Left forelimb (tissue), 1 donor: ENCODE measurements around the gene KMT2D.
"Not testable (repeated sequence)": the region's sequence is repeated elsewhere in the genome, so short reads cannot be mapped to it uniquely, and the experiment has no call there.

Experiments used
- DNase-seq: peaks from one replicate; pipeline ENCODE4 v3.0.0-alpha.2; 2018; ENCODE audit warnings: low spot score

Gene KMT2D

DNA sequence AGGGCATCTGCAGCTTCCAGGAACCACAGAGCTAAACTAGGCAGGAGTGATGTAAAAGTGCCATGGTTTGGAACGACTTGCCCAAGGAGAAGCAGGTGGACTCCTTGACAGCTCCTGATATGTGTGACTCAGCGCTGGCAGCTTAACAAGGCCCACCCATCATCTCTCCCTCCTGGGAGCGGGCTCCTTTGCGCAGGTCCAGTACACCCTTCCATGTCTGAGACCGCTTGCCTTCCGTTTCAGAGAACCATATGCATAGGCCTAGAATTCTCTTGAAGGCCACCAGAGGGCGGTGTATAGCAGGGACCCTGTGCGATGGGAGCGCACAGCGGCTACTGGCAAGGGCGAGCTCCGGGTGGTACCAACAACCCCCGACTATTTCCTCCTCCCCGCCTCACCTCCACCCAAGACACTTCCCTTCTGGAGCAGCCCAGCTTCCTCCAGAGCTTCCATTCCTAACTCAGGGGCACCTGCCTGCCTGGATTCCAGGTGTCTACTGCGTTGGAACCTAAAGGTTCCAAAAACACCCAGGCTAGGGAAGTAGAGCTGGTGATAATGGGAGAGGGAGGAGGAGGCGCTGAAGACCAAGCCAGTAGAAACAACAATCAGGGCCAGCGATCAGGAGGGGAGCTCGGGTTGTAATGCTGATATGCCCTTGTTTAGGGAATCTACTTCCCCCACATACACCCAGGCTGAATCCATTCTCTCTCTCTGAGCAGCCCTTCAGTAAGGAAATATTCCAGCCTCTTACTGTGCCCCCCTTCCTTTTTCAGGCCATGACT, 27.7 kb upstream of the KMT2D start:
- peak; percentile 84 for DNase-seq

DNA sequence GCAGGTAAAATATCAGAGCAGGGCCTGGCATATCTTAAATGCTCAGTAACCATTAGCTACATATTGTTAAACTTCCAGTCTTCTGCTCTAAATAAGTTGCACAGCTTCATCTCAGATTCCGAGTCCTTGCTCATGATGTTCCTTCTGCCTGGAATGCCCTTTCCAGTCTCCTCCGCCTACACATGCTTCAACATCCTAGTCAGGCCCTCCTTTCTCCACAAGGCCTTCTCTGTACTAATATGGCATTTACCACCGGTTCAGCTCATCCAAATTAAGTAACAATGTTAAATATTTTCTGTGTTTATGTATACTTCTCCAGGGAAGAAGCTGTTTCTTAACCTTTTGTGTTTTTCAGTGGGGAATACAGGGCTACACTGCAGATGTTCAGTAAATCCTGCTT, 25.5 kb upstream of the KMT2D start:
- DNase-seq: no peak

DNA sequence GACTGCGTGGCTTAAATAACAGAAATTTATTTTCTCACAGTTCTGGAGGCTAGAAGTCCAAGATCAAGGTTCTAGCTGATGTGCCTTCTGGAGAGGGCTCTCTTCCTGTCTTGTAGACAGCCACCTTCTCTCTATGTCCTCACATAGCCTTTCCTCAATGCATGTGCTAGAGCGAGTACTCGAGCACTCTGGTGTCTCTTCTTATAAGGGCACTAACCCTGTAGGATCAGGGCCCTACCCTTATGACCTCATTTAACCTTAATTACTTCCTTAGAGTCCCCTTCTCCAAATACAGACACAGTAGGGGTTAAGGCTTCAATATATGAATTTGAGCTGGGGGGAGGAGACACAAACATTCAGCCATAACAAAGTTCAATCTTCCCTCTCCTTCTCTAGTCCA, 23.8 kb upstream of the KMT2D start:
- no peak for DNase-seq

DNA sequence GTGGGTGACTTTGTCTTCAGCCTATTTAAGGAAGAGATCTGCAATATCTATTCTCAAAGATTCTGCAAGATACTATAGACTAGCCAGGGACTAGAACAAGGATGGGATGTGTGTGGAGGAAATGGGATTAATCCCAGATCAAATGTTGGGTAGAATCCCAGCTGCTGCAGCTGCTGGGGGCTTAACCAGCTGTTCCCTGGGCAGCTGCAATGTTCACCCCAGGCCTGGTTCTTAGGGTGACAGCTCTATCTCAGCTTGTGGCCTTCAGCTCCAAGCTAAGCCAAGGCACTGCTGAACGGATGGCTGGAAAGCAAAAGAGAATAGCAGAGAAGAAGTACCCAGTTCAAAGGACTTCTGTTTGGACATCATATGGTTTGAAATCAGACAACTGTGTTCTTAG, 19.2 kb upstream of the KMT2D start:
- no peak for DNase-seq

DNA sequence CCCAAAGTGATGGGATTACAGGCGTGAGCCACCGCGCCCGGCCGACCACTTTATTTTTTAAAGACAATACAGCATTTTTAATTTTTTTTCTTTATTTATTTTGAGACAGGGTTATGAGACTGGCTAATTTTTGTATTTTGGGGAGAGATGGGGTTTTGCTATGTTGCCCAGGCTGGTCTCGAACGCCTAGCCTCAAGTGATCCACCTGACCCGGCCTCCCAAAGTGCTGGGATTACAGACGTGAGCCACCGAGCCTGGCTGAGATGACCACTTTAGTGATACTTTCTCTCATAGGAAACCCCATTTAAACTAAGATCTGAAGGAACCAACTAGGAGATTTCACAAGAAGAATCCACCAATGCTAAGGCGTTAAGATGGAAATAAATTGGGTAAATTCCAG, 10.4 kb upstream of the KMT2D start:
- DNase-seq: no peak

DNA sequence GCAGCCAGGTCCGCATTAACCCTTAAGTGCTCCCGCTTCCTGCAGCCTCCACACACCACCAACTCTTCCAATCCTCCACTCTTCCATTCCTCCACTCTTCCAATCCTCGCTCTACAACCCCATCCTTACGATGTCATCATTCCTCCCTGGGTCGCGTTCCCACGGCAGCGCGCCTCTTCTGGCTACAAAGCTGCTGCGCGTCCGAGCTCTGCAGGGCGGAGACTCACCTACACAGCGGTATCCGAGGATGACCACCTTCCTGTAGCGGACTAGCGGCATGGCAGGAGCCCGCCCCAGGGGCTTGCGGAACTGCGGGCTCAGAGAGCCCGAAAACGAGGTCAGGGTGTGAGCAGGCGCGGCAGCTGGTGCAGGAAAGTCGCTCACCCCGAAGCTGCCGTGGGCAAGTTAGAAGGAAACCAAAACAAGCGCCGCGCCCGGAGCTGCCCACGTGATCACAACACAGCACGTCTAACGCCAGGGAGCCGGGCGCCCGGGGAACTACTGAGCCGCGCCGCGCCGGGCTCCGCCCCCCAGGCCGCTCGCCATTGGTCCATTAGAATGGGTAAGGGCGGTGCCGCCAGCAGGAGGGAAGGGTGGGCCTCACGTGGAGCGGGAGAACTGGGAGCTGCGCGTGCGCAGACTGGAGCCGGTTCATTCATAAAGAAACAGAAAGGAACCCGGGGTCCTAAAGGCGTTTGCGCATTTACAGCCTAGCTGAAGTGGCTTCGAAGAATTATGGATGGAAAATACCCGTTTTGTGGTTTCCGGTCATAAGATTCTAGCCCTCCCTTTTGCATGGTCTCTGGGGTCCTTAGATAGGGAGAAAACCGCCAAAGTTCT, 9.1 kb upstream of the KMT2D start, which contains the start of gene RHEBL1:
Gene RHEBL1, minus strand, starts transcription at position 473 of the 840 bp plus-strand sequence. Its CDS starts 194 bp downstream, at position 279.
- peak; percentile 98 for DNase-seq

DNA sequence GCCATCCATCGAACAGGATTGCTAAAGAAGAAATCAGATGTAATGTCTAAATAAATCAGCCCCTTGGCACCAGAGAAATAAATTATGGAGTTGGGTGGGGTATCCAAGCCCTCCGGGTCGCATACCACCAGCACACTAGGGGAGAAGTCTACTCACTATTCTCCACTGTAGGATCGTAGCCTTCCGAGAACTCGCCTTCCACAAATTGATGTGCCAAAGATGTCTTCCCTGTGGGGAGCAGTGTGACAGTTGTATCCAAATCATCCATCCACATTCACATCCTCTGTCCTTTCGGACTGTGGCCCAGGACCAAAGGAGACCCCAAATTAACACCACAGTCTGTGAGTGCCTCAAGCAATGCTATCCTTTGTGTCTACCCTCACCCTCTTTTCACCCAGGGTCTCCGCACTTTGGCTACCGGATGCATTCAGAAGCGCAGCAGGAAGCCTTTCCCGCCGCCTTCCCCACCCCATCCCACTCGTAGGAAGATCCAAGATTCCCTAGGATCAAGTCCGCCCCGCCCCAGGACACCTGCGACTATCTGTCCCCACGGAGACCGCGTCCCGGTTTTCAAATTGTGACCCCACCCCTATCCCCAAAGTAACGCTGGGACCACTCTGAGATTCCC, 8.4 kb upstream of the KMT2D start:
- no peak for DNase-seq

DNA sequence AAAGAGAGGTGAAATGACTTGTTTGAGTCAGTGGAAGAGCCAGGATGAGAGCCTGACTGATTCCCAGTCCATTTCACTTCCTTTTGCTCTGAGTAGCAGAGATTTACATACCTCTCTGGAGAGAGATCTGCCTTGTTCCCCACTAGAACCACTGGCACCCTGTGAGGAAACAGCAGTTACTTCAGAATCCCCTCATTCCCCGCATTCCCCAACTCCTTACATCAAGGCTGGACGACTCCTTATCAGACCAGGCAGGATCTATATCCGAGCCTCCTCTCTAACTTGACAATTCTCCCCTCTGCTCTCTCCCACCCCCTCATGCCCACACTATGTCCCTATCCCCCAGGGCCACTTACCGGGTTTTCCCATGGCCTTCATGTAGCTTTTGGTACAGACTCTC, 5.5 kb upstream of the KMT2D start:
- DNase-seq: no peak

DNA sequence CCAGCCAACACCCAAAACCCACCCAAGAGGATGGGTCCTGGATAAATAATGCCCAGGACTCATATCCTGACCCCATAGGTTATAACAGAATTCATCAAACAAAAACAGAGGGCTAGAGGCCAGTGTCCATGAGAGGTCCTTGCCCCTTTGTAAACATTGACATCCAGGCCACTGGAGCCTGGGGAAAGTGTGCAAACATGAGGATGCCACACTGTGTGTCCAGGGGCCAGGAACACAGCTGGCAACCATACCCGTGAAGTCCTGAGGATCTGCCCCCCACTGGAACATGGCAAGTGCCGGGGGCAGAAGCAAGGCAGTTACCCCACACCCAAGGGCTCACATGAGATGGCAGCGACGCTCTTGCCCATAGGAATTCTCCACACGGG, 4.2 kb upstream of the KMT2D start:
- no peak for DNase-seq

DNA sequence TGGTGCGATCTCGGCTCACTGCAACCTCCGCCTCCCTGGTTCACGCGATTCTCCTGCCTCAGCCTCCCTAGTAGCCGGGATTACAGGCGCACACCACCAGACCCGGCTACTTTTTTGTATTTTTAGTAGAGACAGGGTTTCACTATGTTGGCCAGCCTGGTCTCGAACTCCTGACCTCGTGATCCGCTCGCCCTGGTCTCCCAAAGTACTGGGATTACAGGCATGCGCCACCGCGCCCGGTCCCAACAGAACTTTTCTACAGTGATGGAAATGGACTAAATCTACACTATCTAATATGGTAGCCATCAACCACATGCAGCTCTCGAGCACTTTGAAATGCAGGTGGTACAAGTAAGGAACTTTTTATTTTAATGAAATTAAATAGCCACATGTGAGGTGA, 1.3 kb upstream of the KMT2D start:
- DNase-seq: not testable (repeated sequence)

DNA sequence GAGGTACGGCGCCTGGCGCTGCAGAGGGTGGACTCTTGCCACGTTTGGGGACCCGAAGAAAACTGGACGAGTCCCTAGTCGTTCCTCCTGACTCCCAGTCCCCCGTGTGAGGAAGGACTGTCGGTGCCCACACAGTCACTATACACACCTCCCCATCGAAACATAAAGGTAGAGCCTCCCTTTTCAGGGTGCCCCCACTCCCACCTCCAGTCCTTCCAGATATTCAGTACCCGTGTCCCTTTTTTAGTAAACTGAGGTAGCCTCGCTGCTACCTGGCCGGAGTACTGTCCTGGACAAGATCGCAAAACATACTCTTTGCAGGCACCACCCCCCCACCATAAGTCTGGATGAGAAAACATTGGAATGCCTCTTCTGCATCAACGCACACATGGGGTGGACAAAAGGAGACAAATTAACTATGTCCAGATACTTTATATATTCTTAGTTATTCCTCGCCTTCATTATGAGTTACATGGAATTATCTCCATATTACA, 610 bp upstream of the KMT2D start:
- no peak for DNase-seq

DNA sequence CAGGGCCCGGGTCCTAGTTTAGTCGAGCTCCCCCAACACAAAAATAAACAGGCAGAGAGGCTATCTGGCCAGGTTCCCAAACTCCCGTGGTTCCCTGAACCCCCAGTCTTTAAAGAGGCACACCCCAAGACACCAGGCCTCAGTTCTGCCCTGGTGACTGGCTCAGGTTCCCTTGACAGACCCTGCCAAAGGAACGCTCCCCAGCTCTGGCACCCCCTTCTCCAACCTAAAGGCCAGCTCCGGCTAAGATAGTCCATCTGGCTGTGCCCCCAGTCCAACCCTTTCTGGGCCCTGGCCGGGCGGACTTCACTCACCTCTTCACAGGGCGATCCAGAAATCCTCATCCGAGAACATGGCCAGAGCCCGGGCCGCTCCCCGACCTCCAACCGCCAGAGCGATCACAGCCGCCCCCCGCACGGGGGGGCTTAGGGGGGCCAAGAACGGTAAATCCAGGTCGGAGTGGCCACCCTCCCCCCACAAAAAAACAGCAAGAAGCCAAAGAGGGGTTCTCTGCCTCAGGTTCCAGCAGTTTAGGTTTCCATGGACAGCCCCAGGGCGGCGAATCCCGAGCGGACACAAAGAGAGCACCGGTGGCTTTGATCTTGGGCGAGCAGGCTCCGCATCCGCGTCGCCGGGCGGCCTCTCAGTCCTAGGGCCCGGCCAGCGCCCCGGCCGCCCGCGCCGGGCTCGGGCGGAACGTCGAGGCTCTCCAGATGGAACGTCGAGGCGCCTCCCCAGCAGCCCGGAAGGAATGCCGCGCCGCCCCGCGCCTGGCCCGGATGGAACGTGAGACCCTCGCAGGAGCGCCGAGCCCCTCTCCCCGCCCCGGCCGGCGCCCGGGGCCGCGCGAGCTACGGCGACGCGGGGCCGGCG, 1.1 kb downstream of the KMT2D start:
- no peak for DNase-seq

DNA sequence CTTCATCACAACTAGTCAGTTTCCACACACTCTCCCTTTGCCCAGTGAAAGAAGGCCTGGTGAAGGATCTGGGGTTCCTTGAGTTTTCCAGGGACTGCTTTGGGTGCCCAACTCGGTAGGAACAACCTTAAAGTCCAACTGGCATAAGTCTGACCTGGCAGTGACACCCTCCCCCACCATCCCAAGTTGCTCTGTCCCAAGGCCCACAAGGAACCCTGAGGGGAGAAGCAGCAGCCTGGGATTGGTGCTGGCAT, 1.6 kb downstream of the KMT2D start:
- DNase-seq: no peak

DNA sequence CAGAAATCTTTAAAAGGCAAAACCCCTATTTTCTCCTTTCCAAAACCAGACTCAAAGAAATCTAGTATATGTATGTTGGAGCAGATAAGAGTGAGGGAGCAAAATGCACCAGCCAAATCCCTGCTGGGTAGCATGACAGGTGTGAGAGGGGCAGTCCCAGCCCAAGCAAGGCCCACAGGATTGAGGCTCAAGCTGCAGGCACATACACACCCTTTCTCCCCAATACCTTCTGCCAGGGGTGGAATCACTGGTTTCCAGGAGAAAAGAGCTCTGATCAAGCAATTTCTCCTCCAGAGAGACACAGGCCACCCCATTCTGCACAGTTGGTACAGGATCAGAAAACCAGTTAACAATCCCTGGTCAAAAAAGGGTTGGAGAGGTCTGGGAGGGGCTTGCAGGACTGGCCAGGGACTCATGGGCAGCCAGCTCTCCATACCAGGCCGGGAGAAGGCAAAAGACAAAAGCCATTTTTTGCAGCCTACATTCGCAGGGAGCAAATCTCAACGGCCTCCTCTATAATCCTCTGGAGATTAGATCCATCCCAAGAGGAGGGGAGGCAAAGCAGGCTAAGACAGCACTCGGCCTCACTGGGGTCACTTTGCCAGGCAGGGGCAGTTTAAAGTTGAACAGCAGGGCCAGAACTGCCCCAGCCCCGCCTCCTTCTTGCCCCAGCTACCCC, 2.1 kb downstream of the KMT2D start:
- no peak for DNase-seq

DNA sequence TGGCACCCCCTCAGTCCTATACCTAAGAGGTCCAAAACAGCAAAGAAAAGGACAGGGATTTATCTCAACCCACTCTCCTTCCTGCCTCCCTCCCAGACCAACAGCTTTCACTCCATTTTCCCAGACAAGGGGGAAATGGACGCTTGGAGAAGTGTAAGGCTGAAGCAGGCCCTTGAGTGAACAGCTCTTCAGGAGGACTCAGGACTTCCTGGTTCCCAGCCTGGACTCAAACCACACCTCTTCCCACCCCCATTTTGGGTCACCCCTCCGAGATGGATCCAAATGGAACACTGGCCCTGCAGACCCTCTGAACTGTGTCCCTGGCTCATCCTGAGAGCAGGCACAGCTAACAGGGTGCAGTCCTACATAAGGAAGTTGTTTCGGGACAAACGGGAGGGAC, 2.7 kb downstream of the KMT2D start:
- DNase-seq: no peak

DNA sequence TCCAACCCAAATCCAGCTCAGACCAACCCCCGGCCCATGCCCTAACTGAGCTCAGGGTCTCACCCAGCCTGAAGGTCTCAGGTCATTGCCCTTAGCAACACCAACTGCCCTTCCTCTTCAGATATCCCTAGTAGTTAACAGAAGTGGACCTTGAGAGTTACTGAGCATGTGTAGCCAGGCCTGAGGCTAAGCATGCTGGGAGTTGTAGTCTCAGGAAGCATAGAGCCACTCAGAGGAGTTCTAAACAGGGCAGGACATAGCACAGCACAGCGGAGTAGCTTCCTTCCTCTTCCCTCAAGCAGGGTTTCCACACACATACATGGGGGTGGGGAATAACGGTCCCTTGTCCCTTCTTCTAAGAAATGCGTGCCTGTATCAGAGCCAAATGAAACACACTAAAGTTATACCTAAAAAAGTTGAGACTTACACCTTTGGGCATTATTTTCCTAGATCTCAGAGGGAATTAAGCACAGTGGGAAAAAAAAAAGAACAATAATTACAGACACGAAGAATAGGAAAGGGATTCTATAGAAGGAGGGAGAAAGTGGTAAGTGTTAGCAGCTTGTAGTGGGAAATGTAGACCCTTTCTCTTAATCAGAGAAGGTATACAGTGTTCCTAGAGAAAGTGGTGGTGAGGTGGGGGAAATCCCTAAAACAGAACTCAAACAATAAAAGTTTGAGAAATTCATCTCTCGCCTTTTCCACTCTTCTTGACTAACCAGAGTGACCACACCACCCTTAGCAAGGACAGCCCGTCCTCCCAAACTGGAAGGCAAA, 4.4 kb downstream of the KMT2D start:
- DNase-seq: no peak

DNA sequence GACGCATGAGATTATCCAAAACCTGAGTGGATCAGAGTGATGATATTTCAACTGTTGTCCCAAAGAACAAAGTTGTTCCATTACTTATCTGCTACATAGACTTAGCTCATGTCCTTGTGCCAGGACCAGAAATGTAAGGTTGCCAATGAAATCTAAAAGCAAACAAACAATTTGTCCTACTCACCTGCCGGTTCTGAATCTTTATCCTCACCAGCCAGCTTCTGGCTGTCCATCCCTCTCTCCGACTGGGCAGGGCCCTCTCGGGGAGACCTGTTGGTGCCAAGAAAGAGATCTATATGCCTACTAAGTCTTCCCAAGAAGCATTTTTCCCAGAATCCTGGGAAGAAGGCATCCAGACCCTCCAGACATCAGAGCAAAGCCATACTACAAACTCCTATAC, 5.5 kb downstream of the KMT2D start:
- DNase-seq: no peak

DNA sequence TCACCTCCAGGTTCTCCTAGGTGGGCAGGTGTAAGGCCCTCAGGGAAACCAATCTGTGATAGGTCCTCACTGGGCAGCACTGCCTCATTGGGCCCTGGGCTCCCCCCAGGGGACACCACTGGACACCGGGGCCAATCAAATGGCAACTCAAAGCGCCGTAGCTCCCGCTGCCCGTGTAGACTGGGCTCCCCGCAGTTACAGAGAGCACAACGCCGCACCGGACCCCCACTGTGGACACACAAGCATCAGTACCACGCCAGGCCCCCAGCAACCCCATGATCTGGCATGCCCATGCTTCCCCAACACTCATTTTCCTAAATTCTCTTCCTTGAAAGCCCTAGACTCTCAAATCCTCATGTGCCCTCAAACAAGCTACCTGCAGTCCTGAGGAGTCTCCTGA, 6.1 kb downstream of the KMT2D start:
- DNase-seq: no peak

DNA sequence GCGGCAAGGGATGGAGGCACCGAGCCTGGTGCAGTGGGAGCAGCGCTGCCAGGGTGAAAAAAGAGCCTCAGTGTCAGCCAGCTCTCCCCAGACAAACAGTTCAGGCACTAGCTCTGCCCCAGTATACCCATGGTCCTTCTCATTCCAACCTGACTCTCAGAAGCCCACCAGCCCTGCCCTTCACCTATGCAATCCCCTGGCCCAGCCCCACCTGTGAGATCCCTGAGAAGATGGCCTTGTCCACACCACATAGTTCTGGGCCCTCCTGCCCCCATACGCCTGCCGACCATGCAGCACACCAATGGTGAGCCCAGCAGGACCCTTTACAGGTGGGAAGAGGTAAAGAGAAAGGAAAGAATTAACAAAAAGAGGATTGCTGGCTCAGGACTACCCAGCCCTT, 6.5 kb downstream of the KMT2D start:
- DNase-seq: no peak

DNA sequence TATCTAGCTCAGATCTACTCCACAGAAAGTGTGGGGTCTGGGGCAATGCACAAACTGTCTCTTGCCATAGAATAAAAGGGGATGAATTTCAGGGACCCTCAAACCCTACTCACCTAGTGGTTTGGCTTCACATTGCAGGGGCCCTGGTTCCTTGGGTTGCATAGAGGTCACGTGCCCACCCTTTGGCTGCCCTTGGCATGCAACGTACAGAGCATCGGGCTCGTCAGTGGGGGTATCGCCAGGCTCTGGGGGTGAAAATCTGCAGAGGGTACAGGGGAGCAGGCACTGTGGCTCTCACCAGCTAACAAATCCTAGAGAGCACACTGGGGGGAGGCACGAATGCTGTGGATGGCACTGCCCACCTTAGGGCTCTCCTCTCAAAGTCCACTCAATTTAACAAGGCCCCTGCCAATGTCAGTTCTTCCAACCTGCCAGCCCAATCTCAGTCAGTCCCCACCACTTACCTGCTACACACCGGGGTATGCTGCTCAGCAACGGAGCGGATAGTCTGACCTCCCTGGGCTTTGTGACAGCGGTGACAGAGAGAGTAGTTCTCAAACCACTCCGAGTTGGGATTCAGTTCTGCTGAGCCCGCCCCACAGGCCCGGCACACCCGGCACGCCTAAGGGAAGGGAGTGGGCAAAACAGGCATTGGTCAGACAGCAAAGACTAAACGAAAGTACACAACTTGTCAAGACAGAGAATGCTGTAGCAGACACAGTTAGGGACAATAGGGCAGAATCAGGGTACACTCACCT, 8.0 kb downstream of the KMT2D start:
- DNase-seq: no peak
